ENCODE results near the gene SWT1.

Gene SWT1

DNA sequence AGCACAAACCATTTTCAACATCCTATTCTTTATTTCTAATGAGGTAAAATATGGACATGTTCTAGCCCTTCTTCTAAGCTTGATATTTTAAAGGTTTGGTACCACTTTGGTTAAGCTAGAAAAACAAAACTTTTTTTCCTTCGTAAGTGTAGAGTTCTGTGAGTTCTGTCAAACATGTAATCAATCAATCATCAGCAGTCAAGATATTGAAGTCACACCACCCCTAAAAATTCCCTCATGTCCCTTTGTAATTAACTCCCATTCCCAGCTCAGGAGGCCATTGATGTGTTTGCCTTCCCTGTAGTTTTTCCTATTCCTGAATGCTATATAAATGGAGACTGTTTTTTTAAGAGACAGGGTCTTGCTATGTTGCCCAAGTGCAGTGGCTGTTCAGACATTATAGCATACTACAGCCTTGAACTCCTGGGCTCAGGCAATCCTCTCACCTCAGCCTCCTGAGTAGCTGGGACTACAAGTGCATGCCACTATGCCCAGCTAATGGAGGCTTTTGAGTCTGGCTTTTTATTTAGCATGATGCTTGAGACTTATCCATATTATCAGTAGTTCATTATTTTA, 137.1 kb downstream of the SWT1 start:
- Mint-ChIP-seq H3K4me1 (peaks cover 8% of the 10 kb centered on the region), H3K27ac (peak overlapping the region; percentile 70), H3K9me3 (peaks cover 2% of the 10 kb centered on the region), H3K36me3 (peaks cover 20% of the 10 kb centered on the region), H3K27me3 (no peaks in the 10 kb centered on the region), H3K4me3 (no peak overlapping the region)
- ATAC-seq (ENCODE audit: low read depth) (no peak), DNase-seq (ENCODE audit: low spot score in 2 of 2) (no peak)

DNA sequence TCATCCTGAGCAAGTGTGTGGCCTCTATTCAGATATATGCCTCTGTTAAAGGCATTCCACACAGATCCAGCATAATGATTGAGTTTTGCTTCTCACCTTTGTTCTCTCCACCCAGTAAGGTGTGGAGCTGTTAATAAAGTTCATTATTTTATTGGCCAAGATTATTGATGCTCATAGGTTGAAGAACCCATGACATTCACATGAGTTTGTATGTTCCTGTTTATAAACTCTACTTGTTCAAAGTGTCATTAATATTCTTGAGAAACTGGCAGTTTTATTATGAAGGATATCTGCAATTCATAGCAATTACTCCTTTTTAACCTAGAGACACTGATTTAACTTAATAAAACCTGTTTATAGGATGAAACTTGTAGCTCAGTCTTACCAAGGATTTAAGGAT, 138.1 kb downstream of the SWT1 start:
- H3K4me1 Mint-ChIP-seq: peaks cover 8% of the 10 kb centered on the region
- H3K27me3 Mint-ChIP-seq: no peaks in the 10 kb centered on the region
- peak overlapping the region; percentile 78 for H3K27ac Mint-ChIP-seq

DNA sequence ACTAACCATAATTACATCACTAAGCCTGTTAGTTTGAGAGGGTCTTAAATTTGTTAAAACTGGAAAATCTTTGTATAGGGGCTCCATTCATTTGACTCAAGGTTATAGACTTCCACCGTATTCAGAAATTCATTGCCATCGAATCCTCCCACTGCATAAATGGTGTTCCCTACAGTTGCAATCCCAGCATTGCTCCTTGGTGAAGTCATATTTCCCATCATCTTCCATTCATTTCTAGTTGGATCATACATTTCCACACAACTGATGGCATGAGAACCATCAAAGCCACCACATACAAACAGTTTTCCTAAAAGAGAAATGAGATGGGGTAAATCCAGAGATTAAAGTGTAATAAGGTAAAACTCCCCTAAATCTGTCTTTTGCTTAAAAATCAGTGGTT, 141.0 kb downstream of the SWT1 start:
- H3K4me1 Mint-ChIP-seq: peaks cover under 1% of the 10 kb centered on the region
- DNase-seq (ENCODE audit: low spot score in 2 of 2) (no peak), ATAC-seq (ENCODE audit: low read depth) (no peak)
- no peak overlapping the region for H3K4me3 Mint-ChIP-seq
- no peak overlapping the region for H3K27ac Mint-ChIP-seq
- peaks cover 25% of the 10 kb centered on the region for H3K36me3 Mint-ChIP-seq
- no peaks in the 10 kb centered on the region for H3K27me3 Mint-ChIP-seq
- H3K9me3 Mint-ChIP-seq: no peaks in the 10 kb centered on the region

More for the DNA sequence above, 138.1 kb downstream of the SWT1 start:
- ATAC-seq (ENCODE audit: low read depth): no peak
- Mint-ChIP-seq H3K9me3 (no peaks in the 10 kb centered on the region), H3K4me3 (no peak overlapping the region), H3K36me3 (peaks cover 19% of the 10 kb centered on the region)
- no peak for DNase-seq (ENCODE audit: low spot score in 2 of 2)

DNA sequence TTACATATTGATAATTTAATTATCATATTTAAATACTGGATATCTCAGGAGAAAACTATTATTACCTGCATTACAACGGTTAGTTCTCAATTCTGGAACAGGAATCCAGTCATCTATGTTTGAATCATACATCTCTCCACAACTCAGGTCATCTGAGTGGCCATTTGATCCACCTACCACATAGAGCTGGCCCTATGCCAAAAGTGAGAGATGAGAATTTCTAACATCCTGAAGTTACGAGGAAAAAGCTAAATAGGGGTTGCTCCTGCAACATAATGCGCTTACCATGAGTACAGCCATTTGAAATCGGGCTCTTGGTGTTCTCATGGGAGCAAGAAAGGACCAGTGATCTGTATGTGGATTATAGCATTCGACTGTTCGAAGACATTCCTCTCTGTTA, 143.2 kb downstream of the SWT1 start:
- no peaks in the 10 kb centered on the region for H3K4me1 Mint-ChIP-seq
- no peaks in the 10 kb centered on the region for H3K27me3 Mint-ChIP-seq
- no peaks in the 10 kb centered on the region for H3K9me3 Mint-ChIP-seq
- H3K36me3 Mint-ChIP-seq: peaks cover 38% of the 10 kb centered on the region
- ATAC-seq (ENCODE audit: low read depth) (no peak), DNase-seq (ENCODE audit: low spot score in 2 of 2) (no peak)
- no peak overlapping the region for H3K4me3 Mint-ChIP-seq
- no peak overlapping the region for H3K27ac Mint-ChIP-seq

- DNase-seq (ENCODE audit: low spot score in 2 of 2): no peak
- Mint-ChIP-seq H3K9me3 (no peaks in the 10 kb centered on the region), H3K36me3 (peaks cover 33% of the 10 kb centered on the region), H3K4me3 (no peak overlapping the region), H3K27ac (no peak overlapping the region), H3K4me1 (no peaks in the 10 kb centered on the region), H3K27me3 (no peaks in the 10 kb centered on the region)
- ATAC-seq (ENCODE audit: low read depth): no peak
Observed at GRCh38 chr1:185305419-185305818, 148.5 kb downstream of the SWT1 start.

- peaks cover 34% of the 10 kb centered on the region for H3K36me3 Mint-ChIP-seq
- no peaks in the 10 kb centered on the region for H3K27me3 Mint-ChIP-seq
- DNase-seq (ENCODE audit: low spot score in 2 of 2) (no peak), ATAC-seq (ENCODE audit: low read depth) (no peak)
- H3K27ac Mint-ChIP-seq: no peak overlapping the region
- H3K4me3 Mint-ChIP-seq: no peak overlapping the region
- peaks cover 12% of the 10 kb centered on the region for H3K4me1 Mint-ChIP-seq
- H3K9me3 Mint-ChIP-seq: no peaks in the 10 kb centered on the region
Observed at GRCh38 chr1:185308126-185308525, 151.2 kb downstream of the SWT1 start.

- no peak for ATAC-seq (ENCODE audit: low read depth)
- H3K27ac Mint-ChIP-seq: no peak overlapping the region
- H3K4me3 Mint-ChIP-seq: no peak overlapping the region
- no peaks in the 10 kb centered on the region for H3K27me3 Mint-ChIP-seq
- no peak for DNase-seq (ENCODE audit: low spot score in 2 of 2)
- peaks cover 24% of the 10 kb centered on the region for H3K36me3 Mint-ChIP-seq
- H3K4me1 Mint-ChIP-seq: peaks cover 25% of the 10 kb centered on the region
- no peaks in the 10 kb centered on the region for H3K9me3 Mint-ChIP-seq
Observed at GRCh38 chr1:185309566-185309965, 152.6 kb downstream of the SWT1 start.

- Mint-ChIP-seq H3K36me3 (peaks cover 14% of the 10 kb centered on the region), H3K27me3 (no peaks in the 10 kb centered on the region), H3K4me3 (no peak overlapping the region), H3K9me3 (no peaks in the 10 kb centered on the region), H3K4me1 (peaks cover 31% of the 10 kb centered on the region), H3K27ac (peak overlapping the region; percentile 73)
- DNase-seq (ENCODE audit: low spot score in 2 of 2): no peak
- no peak for ATAC-seq (ENCODE audit: low read depth)
Observed at GRCh38 chr1:185311589-185312225, 154.7 kb downstream of the SWT1 start.

DNA sequence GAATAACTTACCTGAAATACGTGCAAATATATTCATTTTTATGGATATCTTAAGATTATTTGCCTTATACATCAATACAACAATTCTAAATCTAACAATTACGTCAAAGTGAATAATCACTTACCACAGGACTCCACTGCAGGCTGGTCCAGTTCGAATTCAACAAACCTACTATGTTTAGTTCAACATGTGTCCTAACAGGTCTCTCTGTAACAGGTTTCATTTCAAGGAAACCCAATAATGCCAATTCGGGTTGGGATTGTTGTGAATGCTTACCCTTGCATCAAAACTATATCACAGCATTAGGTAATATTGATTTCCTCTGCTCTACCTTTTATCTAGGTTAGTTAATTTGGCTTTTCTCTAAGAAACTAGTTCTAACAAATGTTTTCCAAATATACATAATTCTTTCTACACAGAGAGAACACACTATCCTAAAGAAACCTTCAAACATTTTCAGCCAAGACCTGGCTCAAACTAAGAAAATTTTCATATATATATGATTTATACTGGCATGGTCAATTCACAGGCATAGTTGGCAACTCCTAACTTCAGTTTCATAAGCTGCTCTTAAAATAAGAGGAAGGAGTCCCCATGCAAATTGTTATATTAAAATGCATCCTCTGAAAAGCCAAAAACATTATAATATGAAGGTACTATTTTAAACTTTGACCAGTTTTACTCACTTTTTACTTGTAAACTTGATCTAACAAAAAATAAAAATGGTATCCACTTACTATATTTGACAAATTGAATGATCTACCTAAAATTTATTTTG, 155.6 kb downstream of the SWT1 start:
- DNase-seq (ENCODE audit: low spot score in 2 of 2) (no peak), ATAC-seq (ENCODE audit: low read depth) (no peak)
- no peaks in the 10 kb centered on the region for H3K9me3 Mint-ChIP-seq
- peak overlapping the region; percentile 73 for H3K27ac Mint-ChIP-seq
- H3K36me3 Mint-ChIP-seq: peaks cover 9% of the 10 kb centered on the region
- peak overlapping the region; percentile 3 for H3K4me3 Mint-ChIP-seq
- H3K27me3 Mint-ChIP-seq: no peaks in the 10 kb centered on the region
- H3K4me1 Mint-ChIP-seq: peaks cover 32% of the 10 kb centered on the region

- H3K4me3 Mint-ChIP-seq: peak overlapping the region; percentile 39
- DNase-seq (ENCODE audit: low spot score in 2 of 2) (no peak), ATAC-seq (ENCODE audit: low read depth) (no peak)
- no peaks in the 10 kb centered on the region for H3K27me3 Mint-ChIP-seq
- H3K9me3 Mint-ChIP-seq: no peaks in the 10 kb centered on the region
- H3K4me1 Mint-ChIP-seq: peaks cover 40% of the 10 kb centered on the region
- peaks cover 4% of the 10 kb centered on the region for H3K36me3 Mint-ChIP-seq
- H3K27ac Mint-ChIP-seq: peak overlapping the region; percentile 4
Observed at GRCh38 chr1:185314411-185314810, 157.4 kb downstream of the SWT1 start.

GRCh38 chr1:185315445-185316071, 158.6 kb downstream of the SWT1 start:
- DNase-seq (ENCODE audit: low spot score in 2 of 2) (no peak), ATAC-seq (ENCODE audit: low read depth) (no peak)
- no peaks in the 10 kb centered on the region for H3K9me3 Mint-ChIP-seq
- H3K27me3 Mint-ChIP-seq: no peaks in the 10 kb centered on the region
- H3K27ac Mint-ChIP-seq: peak overlapping the region; percentile 98
- peaks cover 4% of the 10 kb centered on the region for H3K36me3 Mint-ChIP-seq
- H3K4me3 Mint-ChIP-seq: peak overlapping the region; percentile 100
- peaks cover 40% of the 10 kb centered on the region for H3K4me1 Mint-ChIP-seq

- ATAC-seq (ENCODE audit: low read depth) (peak; percentile 38), DNase-seq (ENCODE audit: low spot score in 2 of 2) (peak; percentile 77 to 84)
- Mint-ChIP-seq H3K27ac (peak overlapping the region; percentile 98), H3K27me3 (no peaks in the 10 kb centered on the region), H3K36me3 (peaks cover 5% of the 10 kb centered on the region), H3K4me3 (peak overlapping the region; percentile 100), H3K9me3 (no peaks in the 10 kb centered on the region), H3K4me1 (peaks cover 38% of the 10 kb centered on the region)
Observed at GRCh38 chr1:185316163-185317033, 159.4 kb downstream of the SWT1 start.

- DNase-seq (ENCODE audit: low spot score in 2 of 2) (peak; percentile 90 to 94), ATAC-seq (ENCODE audit: low read depth) (peak; percentile 65)
- peaks cover 30% of the 10 kb centered on the region for H3K4me1 Mint-ChIP-seq
- peak within 1 kb of the TSS; percentile 98 for H3K27ac Mint-ChIP-seq
- H3K9me3 Mint-ChIP-seq: no peaks in the 10 kb centered on the region
- H3K36me3 Mint-ChIP-seq: peaks cover 2% of the 10 kb centered on the region
- peak within 1 kb of the TSS; percentile 100 for H3K4me3 Mint-ChIP-seq
- H3K27me3 Mint-ChIP-seq: no peaks in the 10 kb centered on the region
Observed at GRCh38 chr1:185317034-185317885, 160.3 kb downstream of the SWT1 start, which contains the start of gene IVNS1ABP. Gene IVNS1ABP (minus strand): TSS chr1:185317243. CDS start chr1:185309493, 7,750 bp downstream.

All from memory B cell (primary cell).